Neutrophil (primary cell): ENCODE measurements around the gene TYMP.

ENCODE experiments used
- H3K27ac ChIP-seq: fragments of 200-600 bp; sonication (generic); 2 replicates; pipeline ENCODE4 v1.5.1; 2016; ENCODE audit warnings: mild to moderate bottlenecking, moderate library complexity
- H3K27me3 ChIP-seq: fragments of 200-600 bp; sonication (generic); 2 replicates; pipeline ENCODE4 v1.6.0; 2016; ENCODE audit warnings: mild to moderate bottlenecking
- H3K36me3 ChIP-seq: fragments of 200-600 bp; sonication (generic); 2 replicates; pipeline ENCODE4 v1.5.1; 2017
- H3K4me1 ChIP-seq, 2 experiments: fragments of 200-600 bp in 1 of 2; sonication (generic) in 1 of 2; 1 replicate in 1 of 2; 2 replicates in 1 of 2; pipeline versions ENCODE4 v1.5.1 to v1.6.1; 2013 to 2016; ENCODE audit warnings: low read depth in 1 of 2, low read length in 1 of 2, mild to moderate bottlenecking in 1 of 2, moderate library complexity in 1 of 2; ENCODE audit not compliant: control insufficient read depth in 1 of 2, insufficient read depth in 1 of 2
- H3K4me3 ChIP-seq, 2 experiments: fragments of 200-600 bp in 1 of 2; sonication (generic) in 1 of 2; 1 replicate in 1 of 2; 2 replicates in 1 of 2; pipeline ENCODE4 v1.5.1; 2013 to 2016; ENCODE audit warnings: low read depth in 1 of 2, low read length in 1 of 2, mild to moderate bottlenecking in 1 of 2, moderate library complexity in 1 of 2
- H3K9me3 ChIP-seq: fragments of 200-600 bp; sonication (generic); 2 replicates; pipeline ENCODE4 v1.5.1; 2016
- CTCF ChIP-seq: fragments of 200-600 bp; sonication (generic); IDR thresholded peaks from 2 replicates; pipeline ENCODE4 v1.5.1; 2016; ENCODE audit warnings: antibody characterized with exemption

TYMP gene

GRCh38 chr22:50571264-50572175, 41.7 kb upstream of the TYMP start:
- no peaks in the 10 kb centered on the region for H3K27me3 ChIP-seq
- H3K27ac ChIP-seq: no peak overlapping the region
- no peaks in the 10 kb centered on the region for H3K4me1 ChIP-seq
- no peak for TF ChIP-seq CTCF
- no peak overlapping the region for H3K4me3 ChIP-seq
- H3K9me3 ChIP-seq: no peaks in the 10 kb centered on the region
- H3K36me3 ChIP-seq: peaks cover 85% of the 10 kb centered on the region

- peaks cover 79% of the 10 kb centered on the region for H3K36me3 ChIP-seq
- H3K4me1 ChIP-seq: no peaks in the 10 kb centered on the region
- no peaks in the 10 kb centered on the region for H3K27me3 ChIP-seq
- no peaks in the 10 kb centered on the region for H3K9me3 ChIP-seq
- no peak overlapping the region for H3K27ac ChIP-seq
- no peak overlapping the region for H3K4me3 ChIP-seq
- no peak for TF ChIP-seq CTCF
Observed at GRCh38 chr22:50570861-50571260, 41.0 kb upstream of the TYMP start.

- Histone ChIP-seq H3K27ac (no peak overlapping the region), H3K9me3 (no peaks in the 10 kb centered on the region), H3K4me1 (no peaks in the 10 kb centered on the region), H3K27me3 (peaks cover 5% of the 10 kb centered on the region), H3K36me3 (peaks cover 72% of the 10 kb centered on the region), H3K4me3 (no peak overlapping the region)
- no peak for TF ChIP-seq CTCF
Observed at GRCh38 chr22:50569896-50570535, 40.2 kb upstream of the TYMP start.

- H3K36me3 ChIP-seq: peaks cover 67% of the 10 kb centered on the region
- no peak overlapping the region for H3K4me3 ChIP-seq
- no peak overlapping the region for H3K27ac ChIP-seq
- TF ChIP-seq CTCF: no peak
- no peaks in the 10 kb centered on the region for H3K9me3 ChIP-seq
- peaks cover 15% of the 10 kb centered on the region for H3K27me3 ChIP-seq
- no peaks in the 10 kb centered on the region for H3K4me1 ChIP-seq
Observed at GRCh38 chr22:50569041-50569459, 39.2 kb upstream of the TYMP start.

- Histone ChIP-seq H3K4me1 (peaks cover 3% of the 10 kb centered on the region in 2 experiments), H3K9me3 (no peaks in the 10 kb centered on the region), H3K27ac (no peak overlapping the region), H3K36me3 (peaks cover 62% of the 10 kb centered on the region), H3K4me3 (no peak overlapping the region), H3K27me3 (peaks cover 19% of the 10 kb centered on the region)
- no peak for TF ChIP-seq CTCF
Observed at GRCh38 chr22:50568626-50569025, 38.8 kb upstream of the TYMP start.
